ENCODE results near the gene ARL5B.
A peak's percentile ranks its signal among the peaks of the same experiment; 100 is the strongest.

The ARL5B gene

DNA sequence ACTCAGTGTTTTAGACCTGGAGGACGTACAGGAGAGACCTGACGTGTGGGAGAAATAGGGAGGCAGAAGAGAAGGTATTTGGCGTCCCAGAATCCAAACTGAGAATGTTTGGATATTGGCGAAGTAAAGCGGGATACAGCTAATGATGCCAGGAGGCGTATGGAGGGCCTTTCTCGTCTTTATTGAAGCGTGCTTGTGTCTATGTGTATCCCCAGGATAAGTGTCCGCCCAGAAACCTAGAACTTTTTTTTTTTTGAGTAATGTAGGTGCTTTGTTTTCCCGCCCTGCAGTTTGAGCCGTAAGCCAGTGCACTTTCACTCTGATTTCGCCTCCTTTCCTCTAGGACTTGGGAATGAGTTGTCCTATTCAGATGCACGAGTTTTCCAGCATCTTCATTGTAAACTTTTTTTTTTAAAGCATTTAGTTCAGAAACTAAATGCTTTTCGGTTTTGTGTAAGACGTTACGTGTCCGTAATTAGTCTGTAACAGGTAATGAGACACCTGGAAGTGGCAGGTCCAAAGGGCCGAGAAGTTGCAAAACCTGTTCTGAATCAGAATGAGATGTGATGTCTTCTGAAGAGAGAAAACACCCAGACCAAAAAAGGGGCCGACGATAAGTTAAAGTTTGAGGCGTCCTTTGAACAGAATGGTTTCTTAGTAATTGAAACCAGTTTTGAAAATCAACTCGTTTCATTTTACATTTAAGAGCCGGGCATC is 746 bp downstream of the ARL5B start:
- H3K27me3 ChIP-seq (ENCODE audit: insufficient read depth, low read length) = no peaks in the 10 kb centered on the region
- peaks cover 20% of the 10 kb centered on the region for H3K4me1 ChIP-seq (ENCODE audit: insufficient read depth, low read length)
- no peaks in the 10 kb centered on the region for H3K9me3 ChIP-seq (ENCODE audit: insufficient read depth, low read depth, low read length)
- H3K9ac ChIP-seq (ENCODE audit: low read depth, low read length) = peak overlapping the region; percentile 93
- peak overlapping the region; percentile 78 for H3K27ac ChIP-seq (ENCODE audit: low read length)
- H3K36me3 ChIP-seq (ENCODE audit: insufficient read depth, low read depth, low read length) = no peaks in the 10 kb centered on the region
- H3K4me3 ChIP-seq (ENCODE audit: low read length) = peak overlapping the region; percentile 89

DNA sequence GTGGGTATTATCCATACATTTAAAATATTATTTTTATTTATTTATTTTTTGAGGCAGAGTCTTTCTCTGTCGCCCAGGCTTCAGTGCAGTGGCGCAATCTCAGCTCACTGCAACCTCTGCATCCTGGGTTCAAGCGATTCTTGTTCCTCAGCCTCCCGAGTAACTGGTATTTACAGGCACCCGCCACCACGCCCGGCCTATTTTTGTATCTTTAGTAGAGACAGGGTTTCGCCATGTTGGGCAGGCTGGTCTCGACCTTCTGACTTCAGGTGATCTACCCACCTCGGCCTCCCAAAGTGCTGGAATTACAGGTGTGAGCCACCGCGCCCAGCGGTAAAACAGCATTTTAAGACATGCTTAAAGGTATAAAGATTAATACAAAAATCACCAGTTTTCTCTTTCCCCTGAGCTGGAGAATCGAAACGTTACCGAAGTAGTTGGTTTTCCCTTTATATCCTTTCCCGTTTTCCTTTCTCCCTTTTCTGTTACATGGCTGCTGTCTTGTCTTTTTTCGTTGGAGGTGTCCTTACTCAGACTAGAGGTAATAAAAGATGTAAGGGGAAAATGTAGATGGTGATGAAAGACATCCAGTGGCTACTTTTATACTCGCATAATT is 1.7 kb downstream of the ARL5B start:
- Histone ChIP-seq H3K27me3 (ENCODE audit: insufficient read depth, low read length) (no peaks in the 10 kb centered on the region), H3K9ac (ENCODE audit: low read depth, low read length) (peak overlapping the region; percentile 93; the same call in 1 of the 2 replicates), H3K4me3 (ENCODE audit: low read length) (peak overlapping the region; percentile 89), H3K36me3 (ENCODE audit: insufficient read depth, low read depth, low read length) (no peaks in the 10 kb centered on the region), H3K27ac (ENCODE audit: low read length) (no peak overlapping the region), H3K9me3 (ENCODE audit: insufficient read depth, low read depth, low read length) (no peaks in the 10 kb centered on the region), H3K4me1 (ENCODE audit: insufficient read depth, low read length) (peaks cover 29% of the 10 kb centered on the region)

DNA sequence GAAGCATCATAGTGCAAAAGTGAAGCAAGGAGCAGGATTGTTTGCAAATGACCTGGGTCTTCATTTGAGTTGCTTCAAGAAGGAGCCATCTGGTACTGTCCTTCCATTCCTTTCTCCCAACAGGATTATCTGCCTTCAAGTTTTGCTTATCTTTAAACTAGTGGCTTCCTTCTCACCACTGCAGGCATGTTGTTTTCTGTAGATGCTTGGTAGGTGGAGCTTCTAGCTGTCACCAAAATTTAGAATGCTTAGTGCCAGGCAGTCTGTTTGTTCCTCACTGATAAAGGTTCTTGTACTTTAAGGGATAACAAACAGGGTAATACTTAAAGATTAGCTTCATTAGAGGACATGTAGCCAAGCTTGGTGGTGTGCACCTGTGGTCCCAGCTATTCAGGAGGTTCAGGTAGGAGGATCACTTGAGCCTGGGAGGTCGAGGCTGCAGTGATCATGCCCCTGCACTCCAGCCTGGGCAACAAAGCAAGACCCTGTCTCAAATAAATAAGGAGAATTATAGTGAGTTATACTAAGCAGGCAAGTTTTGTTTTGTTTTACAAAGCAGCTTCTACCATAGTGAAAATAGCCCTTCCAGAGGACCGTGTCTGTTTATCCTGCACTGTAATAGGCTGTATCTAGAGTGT is 5.7 kb downstream of the ARL5B start:
- Histone ChIP-seq H3K4me3 (ENCODE audit: low read length) (0 out of 2 replicates have a peak overlapping the region, but pooled peaks have one; percentile 43), H3K27ac (ENCODE audit: low read length) (no peak overlapping the region), H3K9ac (ENCODE audit: low read depth, low read length) (no peak overlapping the region), H3K36me3 (ENCODE audit: insufficient read depth, low read depth, low read length) (peaks cover 17% of the 10 kb centered on the region), H3K9me3 (ENCODE audit: insufficient read depth, low read depth, low read length) (no peaks in the 10 kb centered on the region), H3K27me3 (ENCODE audit: insufficient read depth, low read length) (no peaks in the 10 kb centered on the region), H3K4me1 (ENCODE audit: insufficient read depth, low read length) (peaks cover 43% of the 10 kb centered on the region)

DNA sequence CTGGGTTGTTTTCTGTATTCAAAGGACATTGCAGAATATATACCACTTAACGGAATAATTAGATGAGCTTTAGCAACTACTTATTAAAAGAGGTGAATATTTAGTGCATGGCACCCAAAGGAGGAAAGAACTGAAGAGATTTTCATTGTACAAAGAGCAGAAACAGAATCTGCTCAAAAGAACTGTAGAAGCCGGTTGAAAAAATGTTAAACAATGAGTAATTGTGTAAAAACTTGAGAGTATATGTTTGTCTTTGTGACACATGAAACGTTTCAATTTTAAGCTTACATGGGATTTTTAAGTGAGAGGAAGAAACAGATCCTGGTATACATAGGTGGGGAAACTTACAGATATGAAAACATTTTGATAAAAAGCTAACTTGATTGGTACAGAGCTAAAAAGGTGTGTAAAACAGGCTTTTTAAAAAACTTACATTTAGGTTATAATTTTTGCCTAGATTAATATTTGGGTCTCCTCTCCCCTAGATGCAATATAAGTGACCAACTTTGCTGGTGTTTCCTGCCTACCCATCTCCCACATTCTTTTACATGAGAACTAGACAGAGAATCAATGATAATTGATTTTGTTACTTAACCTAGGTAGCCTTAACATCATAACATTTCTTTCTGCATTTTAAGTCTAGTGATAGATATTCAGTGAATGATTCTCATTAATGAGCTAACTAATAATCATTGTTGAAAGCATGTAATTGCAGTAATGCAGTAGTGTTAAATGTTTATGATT is 6.8 kb downstream of the ARL5B start:
- Histone ChIP-seq H3K27me3 (ENCODE audit: insufficient read depth, low read length) (no peaks in the 10 kb centered on the region), H3K36me3 (ENCODE audit: insufficient read depth, low read depth, low read length) (peaks cover 28% of the 10 kb centered on the region), H3K9me3 (ENCODE audit: insufficient read depth, low read depth, low read length) (no peaks in the 10 kb centered on the region), H3K4me3 (ENCODE audit: low read length) (peak overlapping the region; percentile 43), H3K27ac (ENCODE audit: low read length) (peak overlapping the region; percentile 83), H3K9ac (ENCODE audit: low read depth, low read length) (peak overlapping the region; percentile 37; the same call in 1 of the 2 replicates), H3K4me1 (ENCODE audit: insufficient read depth, low read length) (peaks cover 43% of the 10 kb centered on the region)

DNA sequence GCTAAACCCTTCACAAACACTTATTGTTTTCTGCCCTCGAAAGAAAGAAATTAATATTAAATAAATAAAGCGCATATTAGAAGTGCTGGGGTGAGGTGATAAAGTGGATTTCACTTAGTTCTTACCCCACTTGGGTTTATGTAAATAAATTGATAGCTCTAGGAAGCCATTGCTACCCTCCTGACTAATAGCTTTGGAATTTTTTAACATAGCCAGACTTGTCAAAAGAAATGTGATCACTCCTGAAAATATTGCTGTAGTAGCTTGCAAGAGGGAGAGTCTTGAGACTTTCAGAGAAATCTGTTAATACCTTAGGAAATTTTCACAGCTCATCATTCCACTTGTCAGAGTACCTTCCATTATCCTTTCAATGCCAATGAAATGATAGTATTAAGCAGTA is 7.6 kb downstream of the ARL5B start:
- H3K4me1 ChIP-seq (ENCODE audit: insufficient read depth, low read length) = peaks cover 36% of the 10 kb centered on the region
- H3K27ac ChIP-seq (ENCODE audit: low read length) = no peak overlapping the region
- H3K4me3 ChIP-seq (ENCODE audit: low read length) = peak overlapping the region; percentile 43; the same call in 1 of the 2 replicates
- H3K9me3 ChIP-seq (ENCODE audit: insufficient read depth, low read depth, low read length) = no peaks in the 10 kb centered on the region
- no peaks in the 10 kb centered on the region for H3K27me3 ChIP-seq (ENCODE audit: insufficient read depth, low read length)
- H3K9ac ChIP-seq (ENCODE audit: low read depth, low read length) = no peak overlapping the region; the same call in 1 of the 2 replicates
- H3K36me3 ChIP-seq (ENCODE audit: insufficient read depth, low read depth, low read length) = peaks cover 35% of the 10 kb centered on the region

DNA sequence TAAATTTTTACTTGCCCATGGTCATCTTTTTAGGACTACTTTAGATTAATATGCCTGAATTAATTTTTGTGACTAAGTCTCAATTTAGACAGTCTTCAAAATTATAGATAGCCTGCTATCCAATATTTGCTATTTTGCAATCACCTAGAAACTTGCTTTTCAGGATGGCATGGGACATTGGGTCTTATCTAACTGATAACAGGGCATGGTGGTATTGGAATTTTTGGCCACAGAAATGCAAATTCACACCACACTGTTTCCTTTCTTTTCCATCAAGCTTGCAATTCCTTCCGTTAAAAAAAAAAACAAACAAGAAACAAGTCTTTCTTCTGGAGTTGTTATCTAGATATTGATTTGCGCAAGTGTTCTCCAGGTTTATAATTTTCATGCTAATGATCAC is 8.8 kb downstream of the ARL5B start:
- no peaks in the 10 kb centered on the region for H3K9me3 ChIP-seq (ENCODE audit: insufficient read depth, low read depth, low read length)
- H3K27ac ChIP-seq (ENCODE audit: low read length) = peak overlapping the region; percentile 11
- H3K4me3 ChIP-seq (ENCODE audit: low read length) = peak overlapping the region; percentile 46
- peaks cover 47% of the 10 kb centered on the region for H3K36me3 ChIP-seq (ENCODE audit: insufficient read depth, low read depth, low read length)
- peaks cover 32% of the 10 kb centered on the region for H3K4me1 ChIP-seq (ENCODE audit: insufficient read depth, low read length)
- no peaks in the 10 kb centered on the region for H3K27me3 ChIP-seq (ENCODE audit: insufficient read depth, low read length)
- H3K9ac ChIP-seq (ENCODE audit: low read depth, low read length) = no peak overlapping the region; the same call in 1 of the 2 replicates

DNA sequence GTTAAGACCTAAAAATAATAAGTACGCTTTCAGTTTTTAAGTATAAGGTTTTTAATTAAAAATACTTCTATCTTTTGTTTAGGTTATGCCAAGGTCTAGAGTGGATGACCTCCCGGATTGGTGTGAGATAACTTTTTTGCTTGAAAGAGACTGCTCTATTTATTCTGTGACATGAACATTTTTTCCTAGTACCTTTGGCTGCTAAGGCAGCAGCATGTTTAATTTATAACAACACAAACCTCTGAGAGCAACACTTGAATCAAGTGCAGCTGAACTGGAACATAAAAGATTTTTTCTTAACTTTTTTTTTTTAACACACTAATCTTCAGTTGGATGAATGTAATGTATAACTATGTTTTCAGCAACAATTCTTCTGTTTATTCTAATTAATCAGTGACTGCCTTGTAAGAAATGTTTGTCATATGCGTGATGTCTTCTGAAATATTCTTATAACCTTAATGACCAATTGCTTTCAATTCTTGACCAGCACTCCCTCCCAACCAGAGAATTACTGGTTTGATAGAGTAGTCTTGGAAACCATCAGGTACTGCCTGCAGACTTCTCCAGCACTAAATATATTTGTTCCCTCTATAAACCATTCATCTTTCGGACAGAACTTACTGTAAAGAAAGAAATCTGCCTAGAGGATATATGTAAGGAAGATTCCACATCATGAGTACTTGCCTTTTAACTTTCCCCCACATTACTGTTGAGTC is 16.0 kb downstream of the ARL5B start:
- peaks cover 79% of the 10 kb centered on the region for H3K36me3 ChIP-seq (ENCODE audit: insufficient read depth, low read depth, low read length)
- no peaks in the 10 kb centered on the region for H3K9me3 ChIP-seq (ENCODE audit: insufficient read depth, low read depth, low read length)
- H3K9ac ChIP-seq (ENCODE audit: low read depth, low read length) = no peak overlapping the region
- H3K4me1 ChIP-seq (ENCODE audit: insufficient read depth, low read length) = no peaks in the 10 kb centered on the region
- H3K4me3 ChIP-seq (ENCODE audit: low read length) = no peak overlapping the region
- no peaks in the 10 kb centered on the region for H3K27me3 ChIP-seq (ENCODE audit: insufficient read depth, low read length)
- H3K27ac ChIP-seq (ENCODE audit: low read length) = no peak overlapping the region

DNA sequence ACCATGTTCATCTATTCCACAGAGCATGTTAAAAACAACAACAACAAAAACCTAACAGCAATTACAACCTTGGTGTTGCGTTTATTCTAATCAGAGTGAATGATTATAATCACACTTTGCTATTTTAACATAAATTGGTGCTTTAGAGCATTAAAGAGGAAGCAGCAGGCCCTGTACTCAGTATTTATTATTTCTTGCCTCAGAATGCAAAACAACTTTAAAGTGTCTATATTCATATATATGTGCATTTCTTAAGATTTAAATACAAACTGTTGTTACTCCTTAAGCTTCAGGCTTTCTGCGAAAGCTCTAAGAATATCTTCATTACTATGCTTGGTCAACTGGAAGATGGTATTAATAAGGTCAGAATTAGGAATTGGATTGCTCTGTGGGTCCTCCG is 21.5 kb downstream of the ARL5B start:
- no peaks in the 10 kb centered on the region for H3K9me3 ChIP-seq (ENCODE audit: insufficient read depth, low read depth, low read length)
- H3K36me3 ChIP-seq (ENCODE audit: insufficient read depth, low read depth, low read length) = peaks cover 35% of the 10 kb centered on the region
- H3K4me3 ChIP-seq (ENCODE audit: low read length) = no peak overlapping the region
- H3K4me1 ChIP-seq (ENCODE audit: insufficient read depth, low read length) = no peaks in the 10 kb centered on the region
- H3K27ac ChIP-seq (ENCODE audit: low read length) = no peak overlapping the region
- H3K9ac ChIP-seq (ENCODE audit: low read depth, low read length) = no peak overlapping the region
- no peaks in the 10 kb centered on the region for H3K27me3 ChIP-seq (ENCODE audit: insufficient read depth, low read length)

DNA sequence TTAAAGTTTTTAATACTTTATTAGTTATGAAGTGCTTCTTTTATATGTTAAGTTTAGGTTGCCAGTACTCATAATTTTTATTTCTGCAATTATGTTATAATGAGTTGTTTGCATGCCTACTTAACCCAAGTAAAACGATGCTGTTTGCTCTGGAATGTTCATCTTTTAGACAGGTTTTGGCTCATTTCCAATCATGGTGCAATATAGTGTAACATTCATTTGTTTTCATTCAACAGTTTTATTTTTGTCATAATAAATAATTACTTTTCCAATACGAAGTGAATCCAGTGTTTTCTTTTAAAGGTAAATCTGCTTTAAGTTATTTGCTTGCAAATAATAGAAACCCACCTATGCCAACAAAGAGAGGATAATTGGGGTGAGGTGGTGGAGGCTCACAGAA is 22.1 kb downstream of the ARL5B start:
- H3K4me1 ChIP-seq (ENCODE audit: insufficient read depth, low read length) = no peaks in the 10 kb centered on the region
- no peaks in the 10 kb centered on the region for H3K9me3 ChIP-seq (ENCODE audit: insufficient read depth, low read depth, low read length)
- H3K27me3 ChIP-seq (ENCODE audit: insufficient read depth, low read length) = no peaks in the 10 kb centered on the region
- no peak overlapping the region for H3K27ac ChIP-seq (ENCODE audit: low read length)
- H3K4me3 ChIP-seq (ENCODE audit: low read length) = no peak overlapping the region
- H3K36me3 ChIP-seq (ENCODE audit: insufficient read depth, low read depth, low read length) = peaks cover 29% of the 10 kb centered on the region
- H3K9ac ChIP-seq (ENCODE audit: low read depth, low read length) = no peak overlapping the region

DNA sequence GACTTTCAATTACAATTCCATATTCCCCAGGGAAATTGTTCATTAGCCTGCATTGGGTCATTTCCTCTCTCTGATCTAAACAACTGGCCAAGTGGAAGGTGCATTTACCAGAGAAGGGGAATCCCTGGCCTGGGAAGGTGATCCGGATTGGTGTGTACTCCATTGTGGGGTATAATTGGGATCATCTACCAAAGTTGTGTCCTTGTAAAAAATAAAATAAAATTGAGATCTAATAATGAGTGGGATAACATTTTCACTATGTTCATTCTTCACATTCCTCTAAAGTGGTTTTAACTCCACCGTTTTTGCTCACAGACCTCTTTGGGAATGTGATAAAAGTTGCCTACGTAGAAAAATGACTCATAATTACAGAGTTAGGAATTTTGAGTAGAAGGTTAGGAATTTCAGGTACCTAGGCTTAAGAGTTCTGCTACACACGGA is 22.8 kb downstream of the ARL5B start:
- Histone ChIP-seq H3K9ac (ENCODE audit: low read depth, low read length) (no peak overlapping the region), H3K4me3 (ENCODE audit: low read length) (no peak overlapping the region), H3K4me1 (ENCODE audit: insufficient read depth, low read length) (no peaks in the 10 kb centered on the region), H3K9me3 (ENCODE audit: insufficient read depth, low read depth, low read length) (no peaks in the 10 kb centered on the region), H3K27me3 (ENCODE audit: insufficient read depth, low read length) (no peaks in the 10 kb centered on the region), H3K27ac (ENCODE audit: low read length) (no peak overlapping the region), H3K36me3 (ENCODE audit: insufficient read depth, low read depth, low read length) (peaks cover 22% of the 10 kb centered on the region)

DNA sequence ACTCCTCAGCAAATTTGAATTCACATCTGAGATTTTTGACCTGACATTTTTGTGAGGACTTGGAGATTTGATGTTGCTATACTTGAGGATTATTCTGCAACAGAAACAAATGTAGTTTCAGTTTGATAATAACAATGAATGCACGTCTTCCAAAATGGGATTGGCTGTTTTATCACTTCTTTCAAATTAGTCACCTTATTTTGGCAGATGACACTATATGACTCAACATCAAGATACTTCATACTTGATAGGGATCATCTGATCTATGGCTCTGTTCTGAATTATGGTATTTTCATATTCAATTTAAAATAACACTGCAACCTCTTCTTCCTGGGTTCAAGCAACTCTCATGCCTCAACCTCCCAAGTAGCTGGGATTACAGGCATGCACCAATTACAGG is 24.2 kb downstream of the ARL5B start:
- no peak overlapping the region for H3K27ac ChIP-seq (ENCODE audit: low read length)
- H3K36me3 ChIP-seq (ENCODE audit: insufficient read depth, low read depth, low read length) = peaks cover 15% of the 10 kb centered on the region; the same call in 1 of the 2 replicates
- no peaks in the 10 kb centered on the region for H3K27me3 ChIP-seq (ENCODE audit: insufficient read depth, low read length)
- H3K9ac ChIP-seq (ENCODE audit: low read depth, low read length) = no peak overlapping the region
- H3K9me3 ChIP-seq (ENCODE audit: insufficient read depth, low read depth, low read length) = no peaks in the 10 kb centered on the region
- no peaks in the 10 kb centered on the region for H3K4me1 ChIP-seq (ENCODE audit: insufficient read depth, low read length)
- H3K4me3 ChIP-seq (ENCODE audit: low read length) = no peak overlapping the region

All from iPS-20b (cell line).